Adrenal gland (tissue), 12 donors: ENCODE data around the gene SLC44A5. TPM values are rescaled to one million over a fixed set of nuclear protein-coding genes. Genes with fewer than 3 reads are reported as not detected.

ENCODE experiments used
- DNase-seq, 7 donors: peaks; one replicate each; pipeline ENCODE4 v3.0.0-alpha.2; 2019 to 2020
- H3K27ac ChIP-seq, 5 donors: fragments of 200-600 bp; sonication (generic) in 4 of 5; 1 replicate in 3 of 5; 2 replicates in 2 of 5; pipeline versions ENCODE4 v1.5.1 to v1.8.0; 2016 to 2020; ENCODE audit warnings: mild to moderate bottlenecking in 1 of 5
- H3K27me3 ChIP-seq: fragments of 200-600 bp; 2 replicates; pipeline ENCODE4 v1.8.0; 2021
- H3K36me3 ChIP-seq, 2 donors: fragments of 200-600 bp; replicated peaks in 1 of 2; 1 replicate in 1 of 2; 2 replicates in 1 of 2; pipeline versions ENCODE4 v1.5.1 to v1.8.0; 2018 to 2022
- H3K4me1 ChIP-seq, 2 donors: fragments of 200-600 bp; replicated peaks in 1 of 2; 1 replicate in 1 of 2; 2 replicates in 1 of 2; pipeline versions ENCODE4 v1.5.1 to v1.8.0; 2018 to 2021
- H3K4me3 ChIP-seq, 4 donors: fragments of 200-600 bp; sonication (generic) in 3 of 4; one replicate each; pipeline ENCODE4 v1.5.1; 2016 to 2018
- H3K9me3 ChIP-seq, 3 donors: fragments of 200-600 bp; sonication (generic) in 1 of 3; replicated peaks in 1 of 3; 1 replicate in 2 of 3; 2 replicates in 1 of 3; pipeline versions ENCODE4 v1.5.1 to v1.8.0; 2016 to 2021
- POLR2A ChIP-seq, 2 donors: fragments of 450-650 bp; IDR thresholded peaks; one replicate each; pipeline ENCODE4 v1.6.1; 2017; ENCODE audit warnings: antibody characterized with exemption in 2 of 2, mild to moderate bottlenecking in 2 of 2, moderate library complexity in 1 of 2
- WGBS, 4 donors: extraction: QIAGEN DNeasy Blood & Tissue Kit in 2 of 4; methylation state at CpG; one replicate each; pipeline versions ENCODE4 v1.1.5 to v1.1.7; 2013 to 2017; 5-methylcytosine and 5-hydroxymethylcytosine counted together
- intact Hi-C, 2 donors: fragments of 100-400 bp; cut with DNase I; formaldehyde crosslinking; loops; one replicate each; pipeline versions ENCODE4 v1.14.1 to v1.15.0; 2022 to 2023
- polyA plus RNA-seq, 3 donors: library from polyadenylated mRNA; stranded (reverse); fragments of 200-250 nt in 2 of 3; fragments of 350-450 nt in 1 of 3; fragmentation: Illumina TruSeq in 1 of 3; extraction: RNeasy Lipid Tissue Mini Kit (QIAGEN cat#74804) in 1 of 3; gene quantifications; one replicate each; pipeline ENCODE4 v1.2.3, GENCODE V29; 2013 to 2014
- total RNA-seq, 9 donors: library from RNA; depleted of rRNA in 4 of 9; stranded (reverse); fragments of >200 nt in 4 of 9; fragments of 120-200 nt in 1 of 9; fragmentation: NEBNext Ultra II Directional in 1 of 9; extraction: Animal tissue kit (Norgen Biotek cat#: 25700) in 1 of 9; gene quantifications; one replicate each; pipeline versions ENCODE4 v1.1.0 to v1.2.4, GENCODE V29; 2013 to 2023
- TF ChIP-seq, protein P1 (sequence below), 6 experiments: fragments of 450-650 bp in 4 of 6; fragments of 200-600 bp in 2 of 6; sonication (generic) in 1 of 6; IDR thresholded peaks; 1 replicate in 5 of 6; 2 replicates in 1 of 6; pipeline versions ENCODE4 v1.5.1 to v1.8.0; 2016 to 2021; ENCODE audit warnings: antibody characterized with exemption in 6 of 6, mild to moderate bottlenecking in 2 of 6, moderate library complexity in 1 of 6
- donor health status: healthy with polysubstance abuse.
- donor health status: Bipolar disorder and iron deficiency.
- donor health status: DM: yes; HTN: yes; CAD: no.
- donor health status: DM: no; HTN: no; CAD: no.
- donor health status: DM: no; HTN: no; CAD: no.
- donor health status: DM: yes; HTN: yes; CAD: no.

Gene SLC44A5
- total and polyA plus RNA-seq, 12 donors = 0.17 to 2.2 (median 0.48) TPM

DNA sequence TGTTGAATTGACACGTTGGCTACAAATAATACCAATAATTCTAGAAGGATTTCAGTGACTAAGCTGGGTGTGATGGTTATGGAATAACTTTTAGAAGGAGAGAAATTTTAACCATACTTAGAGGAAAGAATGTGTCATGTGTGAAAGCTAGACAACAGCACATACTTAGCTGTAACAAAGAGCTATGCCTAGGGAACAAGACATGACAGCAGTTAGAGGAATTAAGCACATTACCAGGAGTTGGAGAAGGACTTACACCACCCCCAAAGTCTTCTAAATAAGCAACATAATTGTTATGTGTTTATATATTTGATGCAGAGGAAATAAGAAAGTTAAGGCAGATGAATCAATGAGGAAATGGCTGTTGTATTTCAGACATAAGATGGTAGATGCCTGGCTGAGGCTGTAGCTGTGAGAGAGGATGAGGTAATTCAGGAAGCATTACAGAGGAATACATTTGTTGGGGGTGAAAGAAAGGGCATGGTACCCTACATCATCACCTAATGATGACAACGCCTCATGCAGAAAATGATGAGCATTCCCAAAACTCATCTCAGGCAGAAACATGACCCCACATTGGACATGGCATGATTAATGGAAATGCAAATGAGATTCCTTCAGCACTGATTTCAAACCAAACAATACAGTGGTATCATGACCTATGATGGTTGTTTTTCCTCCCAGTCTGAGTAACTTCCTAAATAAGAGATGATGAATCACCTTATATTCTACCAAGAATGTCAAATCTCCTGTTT lies 265.2 kb downstream of the SLC44A5 start:
- TF ChIP-seq, protein P1, sequence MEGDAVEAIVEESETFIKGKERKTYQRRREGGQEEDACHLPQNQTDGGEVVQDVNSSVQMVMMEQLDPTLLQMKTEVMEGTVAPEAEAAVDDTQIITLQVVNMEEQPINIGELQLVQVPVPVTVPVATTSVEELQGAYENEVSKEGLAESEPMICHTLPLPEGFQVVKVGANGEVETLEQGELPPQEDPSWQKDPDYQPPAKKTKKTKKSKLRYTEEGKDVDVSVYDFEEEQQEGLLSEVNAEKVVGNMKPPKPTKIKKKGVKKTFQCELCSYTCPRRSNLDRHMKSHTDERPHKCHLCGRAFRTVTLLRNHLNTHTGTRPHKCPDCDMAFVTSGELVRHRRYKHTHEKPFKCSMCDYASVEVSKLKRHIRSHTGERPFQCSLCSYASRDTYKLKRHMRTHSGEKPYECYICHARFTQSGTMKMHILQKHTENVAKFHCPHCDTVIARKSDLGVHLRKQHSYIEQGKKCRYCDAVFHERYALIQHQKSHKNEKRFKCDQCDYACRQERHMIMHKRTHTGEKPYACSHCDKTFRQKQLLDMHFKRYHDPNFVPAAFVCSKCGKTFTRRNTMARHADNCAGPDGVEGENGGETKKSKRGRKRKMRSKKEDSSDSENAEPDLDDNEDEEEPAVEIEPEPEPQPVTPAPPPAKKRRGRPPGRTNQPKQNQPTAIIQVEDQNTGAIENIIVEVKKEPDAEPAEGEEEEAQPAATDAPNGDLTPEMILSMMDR (IDR thresholded peaks at IDR 0.05) = no peak
- no peak for TF ChIP-seq POLR2A (IDR thresholded peaks at IDR 0.05)
- H3K36me3 ChIP-seq = no peaks in the 10 kb centered on the region
- H3K9me3 ChIP-seq = no peaks in the 10 kb centered on the region
- H3K4me3 ChIP-seq = no peak overlapping the region
- no peaks in the 10 kb centered on the region for H3K4me1 ChIP-seq
- H3K27me3 ChIP-seq = no peaks in the 10 kb centered on the region
- DNase-seq = no peak
- intact Hi-C loops = no loop called here
- no peak overlapping the region for H3K27ac ChIP-seq
- WGBS, 4 donors = 56 to 64% (median 61%) methylated on average over 2 of the region's 2 CpGs

DNA sequence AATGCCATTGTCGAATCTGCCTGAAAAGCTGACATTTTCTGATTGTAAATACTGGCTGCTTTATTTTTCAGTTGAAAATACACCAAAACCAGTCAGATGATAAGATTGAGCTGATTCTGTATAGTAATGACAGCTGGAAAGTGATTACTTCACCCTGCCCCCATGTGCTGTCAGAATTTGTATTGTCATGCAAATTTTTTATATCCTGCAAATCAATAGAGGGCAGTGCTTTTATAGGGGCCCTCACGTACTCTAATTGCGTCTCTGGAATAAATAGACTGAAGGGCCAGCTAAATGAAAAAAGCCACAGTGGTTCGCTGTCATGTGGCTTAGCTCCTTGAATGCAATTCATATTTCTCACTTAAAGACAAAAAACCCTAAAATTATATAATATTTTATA lies 268.1 kb downstream of the SLC44A5 start:
- no peak for DNase-seq
- no peak for TF ChIP-seq POLR2A (IDR thresholded peaks at IDR 0.05)
- intact Hi-C loops = no loop called here
- Histone ChIP-seq H3K27ac (no peak overlapping the region), H3K27me3 (no peaks in the 10 kb centered on the region), H3K4me3 (no peak overlapping the region), H3K4me1 (no peaks in the 10 kb centered on the region), H3K9me3 (no peaks in the 10 kb centered on the region), H3K36me3 (no peaks in the 10 kb centered on the region)
- 71 to 81% (median 77%) methylated on average over 4 of the region's 4 CpGs for whole genome bisulfite sequencing, 4 donors

DNA sequence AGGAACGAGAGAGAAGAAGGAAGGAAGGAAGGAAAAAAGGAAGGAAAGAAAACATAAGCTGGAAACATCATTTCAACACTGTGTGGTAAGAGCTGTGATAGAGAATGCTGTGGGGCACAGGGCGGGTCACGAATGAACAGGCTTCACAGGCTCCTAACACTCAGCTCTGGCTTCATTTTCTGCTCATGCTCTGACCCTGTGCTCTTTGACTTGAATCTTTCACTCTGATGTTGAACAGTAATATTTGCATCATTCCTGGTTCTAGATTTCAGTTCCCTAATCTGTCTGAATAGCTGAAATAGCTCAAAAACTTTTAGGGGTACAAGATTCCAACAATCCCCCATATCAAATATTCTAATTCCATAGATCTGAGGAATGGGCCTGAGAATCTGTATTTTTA lies 269.4 kb downstream of the SLC44A5 start:
- no peaks in the 10 kb centered on the region for H3K9me3 ChIP-seq
- no peaks in the 10 kb centered on the region for H3K27me3 ChIP-seq
- no peak overlapping the region for H3K4me3 ChIP-seq
- H3K36me3 ChIP-seq = no peaks in the 10 kb centered on the region
- DNase-seq = no peak
- no peaks in the 10 kb centered on the region for H3K4me1 ChIP-seq
- WGBS, 4 donors = 66 to 78% (median 70%) methylated on average over 3 of the region's 3 CpGs
- intact Hi-C loops = no loop called here
- TF ChIP-seq, protein P1 (IDR thresholded peaks at IDR 0.05) = no peak
- TF ChIP-seq POLR2A (IDR thresholded peaks at IDR 0.05) = no peak
- H3K27ac ChIP-seq = no peak overlapping the region

DNA sequence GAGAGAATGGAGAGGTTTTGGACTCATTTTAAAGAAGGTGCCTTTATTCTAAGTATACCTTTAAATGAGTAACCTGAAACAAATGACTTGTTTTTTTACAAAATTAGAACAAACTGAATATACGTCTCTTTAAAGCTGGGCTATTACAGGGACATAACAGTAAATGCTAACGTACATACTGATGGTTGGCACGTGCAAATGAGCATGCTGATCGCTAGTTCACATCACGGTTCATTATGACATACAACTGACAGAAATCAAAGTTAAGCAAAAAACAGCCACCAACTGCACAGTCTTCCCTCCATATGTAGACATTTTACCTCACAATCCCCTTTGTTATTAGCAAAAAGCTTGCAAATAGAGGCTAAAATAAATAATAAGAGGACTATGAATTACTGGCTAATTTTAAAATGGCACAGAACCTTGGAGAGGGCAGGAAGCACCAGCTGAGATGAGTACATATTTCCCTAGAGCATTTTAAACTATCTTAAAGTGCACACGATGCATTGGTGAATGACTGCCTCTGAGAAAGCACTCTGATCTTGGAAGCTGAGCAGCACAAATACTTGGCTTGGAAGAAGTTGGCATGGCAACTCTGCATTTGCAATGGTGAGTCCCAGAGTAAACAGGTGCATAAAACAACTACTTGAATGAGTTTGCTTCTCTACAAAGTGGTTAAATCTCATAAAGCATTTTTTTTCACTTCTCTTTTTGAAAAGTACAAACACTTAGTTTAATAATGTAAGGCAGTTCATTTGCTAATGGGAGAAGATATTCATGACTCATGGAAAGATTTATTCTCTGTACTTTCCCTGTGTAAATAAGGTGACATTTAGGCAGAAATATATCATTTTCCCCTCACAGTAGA lies 272.1 kb downstream of the SLC44A5 start:
- intact Hi-C loops = no loop called here
- 78 to 79% (median 78%) methylated on average over 6 of the region's 6 CpGs for WGBS, 4 donors

More for the DNA sequence above, 272.1 kb downstream of the SLC44A5 start:
- TF ChIP-seq, protein P1 (IDR thresholded peaks at IDR 0.05) = no peak
- no peak for TF ChIP-seq POLR2A (IDR thresholded peaks at IDR 0.05)
- Histone ChIP-seq H3K36me3 (no peaks in the 10 kb centered on the region), H3K4me3 (no peak overlapping the region), H3K9me3 (no peaks in the 10 kb centered on the region), H3K27ac (no peak overlapping the region), H3K27me3 (no peaks in the 10 kb centered on the region), H3K4me1 (no peaks in the 10 kb centered on the region)
- DNase-seq = no peak
